CD4-positive, alpha-beta T cell treated with Interleukin-17A for 1 hour (primary cell): ENCODE measurements around the gene RALGAPA1.
"Not testable (repeated sequence)": the region's sequence is repeated elsewhere in the genome, so short reads cannot be mapped to it uniquely, and the experiment has no call there.

Experiments
- DNase-seq: peaks from one replicate; pipeline ENCODE4 v3.0.0-alpha.2; 2020

Gene RALGAPA1

DNA sequence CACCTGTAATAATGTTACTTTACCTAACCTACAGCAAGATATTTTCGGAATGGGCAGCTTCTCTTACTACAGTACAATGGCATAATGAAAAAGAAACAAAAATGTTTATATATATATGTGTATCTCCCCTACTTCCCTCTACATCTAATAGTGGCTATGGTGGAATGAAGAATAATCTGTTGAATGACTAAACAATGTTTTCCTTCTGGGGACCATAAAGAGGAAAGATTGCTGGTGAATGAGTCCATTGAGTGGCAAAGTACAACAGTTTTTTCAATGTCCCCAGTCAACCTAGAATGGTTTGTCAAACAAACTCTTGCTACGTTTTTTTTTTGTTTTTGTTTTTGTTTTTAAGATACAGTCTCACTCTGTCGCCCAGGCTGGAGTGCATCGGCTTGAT, 47.2 kb downstream of the RALGAPA1 start:
- DNase-seq, result no peak

DNA sequence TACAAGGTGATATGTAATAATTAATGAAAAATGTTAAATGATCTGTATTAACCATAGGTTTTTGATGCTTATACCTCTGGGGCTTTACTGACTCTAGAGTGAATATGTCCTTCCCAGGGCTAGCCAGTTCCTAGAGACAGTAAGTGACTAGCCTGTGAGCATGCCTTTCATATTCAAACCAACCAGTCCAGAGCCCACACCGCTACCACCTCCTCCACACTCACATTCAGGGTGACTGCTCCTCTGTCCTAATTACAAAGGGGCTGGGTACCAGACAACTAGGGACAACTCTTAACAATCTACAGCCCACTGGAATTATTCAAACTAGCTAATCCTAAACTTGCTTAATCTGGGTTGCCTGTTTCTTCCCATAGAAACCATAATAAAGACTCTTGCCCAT, 49.0 kb downstream of the RALGAPA1 start:
- DNase-seq, result no peak

DNA sequence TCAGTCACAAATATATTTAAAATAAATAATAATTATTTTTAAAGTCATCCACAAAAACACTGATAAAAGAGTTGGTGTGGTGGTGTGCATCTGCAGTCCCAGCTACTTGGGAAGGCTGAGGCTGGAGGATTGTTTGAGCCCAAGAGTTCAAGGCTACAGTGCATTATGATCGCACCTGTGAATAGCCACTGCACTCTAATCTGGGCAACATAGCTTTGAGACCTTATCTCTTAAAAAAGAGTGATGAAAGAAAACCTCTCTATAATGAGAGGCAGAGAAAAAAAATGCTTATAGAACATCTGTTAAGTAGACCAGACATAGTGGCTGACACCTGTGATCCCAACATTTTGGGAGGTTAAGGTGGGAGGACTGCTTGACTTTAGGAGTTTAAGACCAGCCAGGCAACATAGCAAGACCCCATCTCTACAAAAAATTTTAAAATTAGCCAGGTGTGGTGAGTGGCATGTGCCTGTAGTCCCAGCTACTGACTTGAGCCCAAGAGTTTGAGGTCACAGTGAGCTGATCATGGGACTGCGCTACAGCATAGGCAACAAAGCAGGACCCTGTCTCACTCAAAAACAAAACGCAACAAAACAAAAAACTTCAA, 50.5 kb downstream of the RALGAPA1 start:
- no peak for DNase-seq

DNA sequence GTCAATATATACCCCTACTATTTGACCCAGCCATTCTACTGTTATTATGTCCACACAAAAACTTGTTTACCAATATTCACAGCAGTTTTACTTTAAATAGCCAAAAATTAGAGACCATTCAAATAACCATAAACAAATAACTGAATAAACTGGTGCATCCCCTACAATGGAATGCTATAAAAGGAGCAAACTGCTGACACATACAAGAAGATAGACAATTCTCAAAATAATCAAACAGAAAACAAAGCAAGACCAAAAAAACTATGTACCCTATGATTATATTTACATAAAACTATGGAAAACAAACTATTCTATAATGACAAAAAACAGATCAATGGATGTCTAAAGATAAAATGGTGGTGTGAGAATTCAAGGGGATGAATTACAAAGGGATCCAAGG, 54.4 kb downstream of the RALGAPA1 start:
- no peak for DNase-seq

DNA sequence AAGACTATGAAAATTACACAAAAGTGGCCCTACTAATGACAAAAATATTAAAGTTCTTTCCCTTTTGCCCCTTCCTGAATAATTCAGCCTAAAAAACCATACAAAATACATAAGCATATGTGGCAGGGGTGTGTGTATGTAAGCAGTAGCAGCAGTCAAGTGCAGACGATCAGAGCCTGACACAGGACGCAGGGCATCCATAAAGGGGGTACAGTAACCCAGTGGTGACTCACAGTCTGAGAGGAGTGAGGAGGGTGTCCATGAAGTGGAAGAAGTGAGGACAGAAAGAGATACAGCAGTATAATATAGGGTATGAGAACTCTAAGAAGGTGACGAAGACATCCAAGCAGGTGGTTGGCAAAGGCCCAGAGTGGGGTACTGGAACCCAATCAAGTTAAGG, 56.7 kb downstream of the RALGAPA1 start:
- no peak for DNase-seq

DNA sequence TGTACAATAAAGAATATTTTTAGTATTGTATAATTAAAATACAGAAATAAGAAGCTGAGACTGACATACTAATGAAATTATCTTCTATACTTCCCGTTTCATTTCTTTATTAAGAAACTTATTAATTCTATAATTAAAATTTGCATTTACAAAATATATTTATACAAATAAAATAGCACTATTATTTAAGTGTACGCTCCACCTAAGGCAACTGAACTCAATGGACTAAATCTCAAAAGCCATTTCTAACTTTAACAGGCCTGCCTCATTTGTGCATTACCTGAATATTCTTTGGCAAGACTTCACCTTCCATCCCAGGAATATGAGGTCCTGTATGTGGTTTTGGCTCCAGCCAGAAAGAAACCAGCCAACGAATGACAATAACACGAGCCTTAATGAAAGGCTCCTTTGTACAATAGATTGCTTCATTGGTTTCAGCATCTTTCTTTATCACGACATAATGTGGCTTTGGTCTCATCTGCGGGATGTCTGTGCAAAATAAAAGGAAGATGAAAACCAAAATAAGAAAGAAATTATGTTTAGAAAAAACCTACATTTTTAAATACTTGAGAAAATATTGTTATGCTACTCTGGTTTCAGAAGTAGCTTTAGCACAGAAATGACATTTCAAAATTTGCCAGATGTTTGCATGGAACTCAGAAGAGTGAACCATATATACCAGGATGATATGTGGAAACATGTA, 58.7 kb downstream of the RALGAPA1 start:
- DNase-seq, result no peak

DNA sequence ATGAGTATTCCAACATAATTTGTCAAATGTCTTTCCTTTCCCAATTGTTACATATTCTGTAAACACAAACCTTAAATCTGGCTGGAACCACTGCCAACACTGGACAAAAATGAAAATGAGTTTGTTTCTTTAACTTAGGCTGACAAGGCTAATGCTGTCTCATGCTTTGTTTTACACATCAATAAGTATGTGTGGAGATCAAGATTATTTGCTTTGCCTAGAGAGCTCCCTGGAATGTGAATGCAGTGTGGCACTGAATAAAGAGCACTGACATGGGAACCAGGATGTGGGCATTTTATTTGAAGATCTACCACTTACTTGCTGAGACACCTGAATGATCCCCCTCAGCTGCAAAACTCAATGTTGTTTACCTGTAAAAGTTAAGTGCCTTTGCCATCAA, 61.7 kb downstream of the RALGAPA1 start:
- DNase-seq, result no peak

DNA sequence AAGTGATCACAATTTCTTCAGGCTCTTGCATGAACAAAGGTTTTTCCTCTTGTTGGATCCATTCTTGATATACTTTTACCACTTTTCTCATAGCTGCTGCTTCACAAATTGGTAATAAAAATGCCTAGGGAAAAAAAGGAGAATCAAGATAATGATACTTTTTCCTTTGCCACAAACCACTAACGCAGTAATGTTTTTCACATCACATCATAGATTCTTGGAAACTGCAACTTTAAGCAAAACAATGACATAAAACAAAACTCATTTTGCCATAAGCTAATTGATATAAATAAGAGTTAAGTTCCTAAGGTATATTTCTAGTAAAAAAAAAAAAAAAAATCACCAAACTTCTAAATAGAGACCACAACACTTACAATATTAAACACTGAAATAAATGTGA, 66.7 kb downstream of the RALGAPA1 start:
- no peak for DNase-seq

DNA sequence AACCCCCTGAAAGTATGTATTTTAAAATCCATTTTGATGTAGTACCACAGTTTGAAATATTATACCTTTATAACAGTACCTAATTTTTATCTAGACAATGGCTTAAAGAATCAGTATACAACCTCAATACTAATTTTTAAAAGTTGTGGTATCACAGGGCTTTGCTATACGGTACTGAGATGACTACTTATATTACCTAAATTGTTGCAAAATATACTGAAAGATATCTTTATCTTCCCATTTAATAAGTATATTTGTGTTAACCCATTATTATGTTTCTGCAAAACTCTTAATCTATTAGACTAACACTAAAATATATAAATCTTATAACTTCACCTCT, 67.1 kb downstream of the RALGAPA1 start:
- DNase-seq, result no peak

DNA sequence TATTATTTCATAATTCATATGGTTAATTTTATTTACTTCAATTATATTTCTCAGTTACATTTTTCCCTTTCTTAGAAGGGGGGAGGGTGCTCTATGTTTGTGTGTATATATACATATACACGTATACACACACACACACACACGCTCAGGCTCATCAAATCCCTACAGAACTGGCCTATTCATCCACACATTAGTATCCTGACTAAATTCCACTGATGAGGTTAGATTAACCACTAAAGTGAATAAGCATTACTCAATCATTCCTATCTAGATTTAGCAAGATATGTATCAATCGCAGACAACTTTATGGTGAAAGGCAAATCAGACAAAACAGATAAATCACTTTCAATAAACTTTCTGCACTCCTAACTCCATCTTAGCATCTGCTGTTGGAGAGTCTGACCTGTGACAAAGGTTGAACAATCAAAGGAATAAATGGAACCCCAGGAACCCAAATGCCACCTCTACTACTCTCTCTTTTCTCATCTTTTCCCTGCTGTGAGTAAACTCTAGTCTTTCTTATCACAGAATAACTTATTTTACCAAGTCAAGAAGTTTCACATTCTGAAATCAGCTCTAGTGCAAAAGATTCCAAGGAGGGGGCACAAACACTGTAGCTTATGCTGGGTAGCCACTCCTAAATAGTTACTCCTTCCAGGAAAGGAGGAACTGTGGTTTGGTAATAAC, 67.6 kb downstream of the RALGAPA1 start:
- no peak for DNase-seq

DNA sequence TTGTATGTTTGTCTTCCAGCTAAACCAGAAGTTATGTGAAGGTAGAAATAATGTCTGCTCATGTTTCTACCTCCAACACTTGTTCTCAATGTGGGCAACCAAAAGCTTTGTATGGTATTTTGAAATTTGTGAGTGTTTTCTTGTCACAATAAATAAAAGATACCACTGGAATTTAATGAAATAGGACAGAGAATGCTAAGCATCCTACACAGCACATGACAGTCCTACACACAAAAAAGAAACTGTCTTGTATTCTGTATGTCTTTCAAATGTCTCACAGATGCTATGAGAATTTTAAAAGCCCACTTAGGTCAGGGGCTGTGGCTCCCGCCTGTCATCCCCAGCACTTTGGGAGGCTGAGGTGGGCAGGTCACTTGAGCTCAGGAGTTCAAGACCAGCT, 68.9 kb downstream of the RALGAPA1 start:
- DNase-seq, result no peak

DNA sequence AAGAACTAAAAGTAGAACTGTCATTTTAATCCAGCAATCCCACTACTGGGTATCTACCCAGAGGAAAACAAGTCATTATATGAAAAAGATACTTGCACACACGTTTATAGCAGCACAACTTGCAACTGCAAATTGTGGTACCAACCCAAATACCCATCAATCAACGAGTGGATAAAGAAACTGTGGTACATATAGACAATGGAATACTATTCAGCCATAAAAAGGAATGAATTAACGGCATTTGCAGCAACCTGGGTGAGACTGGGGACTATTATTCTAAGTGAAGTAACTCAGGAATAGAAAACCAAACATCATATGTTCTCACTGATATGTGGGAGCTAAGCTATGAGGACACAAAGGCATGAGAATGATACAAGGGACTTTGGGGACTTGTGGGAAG, 73.9 kb downstream of the RALGAPA1 start:
- DNase-seq, result not testable (repeated sequence)

DNA sequence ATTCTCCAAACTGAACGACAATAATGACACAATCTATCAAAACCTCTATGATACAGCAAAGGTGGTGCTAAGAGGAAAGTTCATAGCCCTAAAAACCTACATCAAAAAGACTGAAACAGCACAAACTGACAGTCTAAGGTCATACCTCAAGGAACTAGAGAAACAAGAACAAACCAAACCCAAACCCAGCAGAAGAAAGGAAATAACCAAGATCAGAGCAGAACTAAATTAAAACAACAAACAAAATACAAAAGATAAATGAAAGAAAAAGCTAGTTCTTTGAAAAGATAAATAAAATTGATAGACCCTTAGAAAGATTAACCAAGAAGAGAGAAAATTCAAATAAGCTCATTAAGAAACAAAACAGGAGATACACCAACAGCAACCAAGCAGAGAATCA, 75.6 kb downstream of the RALGAPA1 start:
- not testable (repeated sequence) for DNase-seq

DNA sequence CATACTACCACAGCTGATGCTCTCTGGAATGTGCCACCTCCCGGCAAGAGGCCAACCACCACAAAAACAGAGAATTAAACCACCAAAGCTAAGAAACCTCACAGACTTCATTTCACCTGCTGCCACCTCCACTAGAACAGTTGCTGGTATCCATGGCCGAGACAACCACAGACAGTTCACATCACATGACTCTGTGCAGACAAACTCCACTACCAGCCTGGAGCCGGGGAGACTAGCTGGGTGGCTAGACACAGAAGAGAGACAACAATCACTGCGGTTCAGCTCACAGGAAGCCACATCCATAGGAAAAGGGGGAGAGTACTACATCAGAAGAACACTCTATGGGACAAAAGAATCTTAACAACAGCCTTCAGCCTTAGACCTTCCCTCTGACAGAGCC, 78.2 kb downstream of the RALGAPA1 start:
- DNase-seq, result no peak

DNA sequence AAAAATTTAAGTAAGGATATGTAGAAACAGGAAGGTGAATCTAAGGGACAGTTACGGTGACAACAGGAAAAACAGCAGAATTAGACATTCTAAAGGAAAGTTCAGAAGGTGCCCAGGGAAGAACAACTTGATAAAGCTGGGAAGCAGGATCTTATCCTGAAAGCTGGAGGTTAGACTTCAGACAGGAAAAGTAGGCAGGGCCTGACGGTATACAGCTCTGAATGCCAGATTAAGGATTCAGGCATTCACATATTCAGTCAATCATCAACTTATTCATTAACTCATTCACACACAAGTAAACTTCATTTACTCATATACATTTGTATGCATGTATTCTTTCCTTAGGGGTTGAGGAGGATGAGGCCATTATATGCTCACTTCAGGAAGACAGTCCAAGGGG, 81.3 kb downstream of the RALGAPA1 start:
- no peak for DNase-seq

DNA sequence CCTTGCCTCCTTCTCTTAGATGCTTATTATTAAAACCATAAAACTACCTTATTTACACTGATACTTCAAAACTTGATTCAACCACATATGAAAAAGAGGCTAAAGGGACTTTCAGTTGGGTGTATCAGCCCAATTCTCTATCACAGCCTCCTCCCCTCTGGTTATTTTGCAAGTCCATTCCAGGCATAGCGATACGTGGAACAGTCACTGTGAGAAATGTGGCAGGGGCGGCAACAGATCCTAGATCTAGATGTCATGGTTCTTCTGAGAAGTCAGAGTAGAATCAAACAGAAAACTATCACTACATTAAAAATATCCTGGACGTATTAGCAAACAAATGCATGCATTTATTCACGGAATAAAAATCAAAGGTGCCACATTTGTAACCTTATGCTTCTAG, 83.2 kb downstream of the RALGAPA1 start:
- no peak for DNase-seq

DNA sequence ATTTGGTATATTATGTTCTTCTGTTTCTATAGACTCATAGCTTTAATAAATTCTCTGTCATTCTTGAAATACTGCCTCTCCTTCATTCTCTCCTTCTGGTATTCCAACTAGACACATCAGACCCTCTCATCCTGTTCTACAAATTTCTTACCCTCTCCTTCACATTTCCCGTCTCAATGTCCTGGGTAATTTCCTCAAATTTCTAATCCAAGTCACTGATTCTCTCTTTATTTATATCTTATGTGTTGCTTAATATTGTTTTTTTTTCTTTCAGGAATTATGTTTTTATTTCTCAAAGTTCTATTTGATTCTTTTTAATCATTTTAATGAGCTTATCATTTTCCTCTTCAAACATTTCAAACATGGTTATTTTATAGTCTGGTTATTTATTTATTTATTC, 94.0 kb downstream of the RALGAPA1 start:
- no peak for DNase-seq

DNA sequence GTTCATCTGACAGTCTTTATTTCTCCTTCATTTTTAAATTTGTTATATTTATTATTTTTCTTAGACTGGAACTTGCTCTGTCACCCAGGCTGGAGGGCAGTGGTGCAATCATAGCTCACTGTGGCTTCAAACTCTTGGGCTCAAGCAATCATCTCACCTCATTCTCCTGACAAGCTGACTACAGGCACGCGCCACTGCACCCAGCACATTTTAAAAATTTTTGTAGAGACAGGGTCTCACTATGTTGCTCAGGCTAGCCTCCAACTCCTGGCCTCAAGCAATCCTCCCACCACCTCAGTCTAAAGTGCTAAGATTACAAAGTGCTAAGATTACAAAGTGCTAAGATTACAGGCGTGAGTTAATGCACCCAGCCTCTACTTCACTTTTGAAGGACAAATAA, 96.6 kb downstream of the RALGAPA1 start:
- no peak for DNase-seq

DNA sequence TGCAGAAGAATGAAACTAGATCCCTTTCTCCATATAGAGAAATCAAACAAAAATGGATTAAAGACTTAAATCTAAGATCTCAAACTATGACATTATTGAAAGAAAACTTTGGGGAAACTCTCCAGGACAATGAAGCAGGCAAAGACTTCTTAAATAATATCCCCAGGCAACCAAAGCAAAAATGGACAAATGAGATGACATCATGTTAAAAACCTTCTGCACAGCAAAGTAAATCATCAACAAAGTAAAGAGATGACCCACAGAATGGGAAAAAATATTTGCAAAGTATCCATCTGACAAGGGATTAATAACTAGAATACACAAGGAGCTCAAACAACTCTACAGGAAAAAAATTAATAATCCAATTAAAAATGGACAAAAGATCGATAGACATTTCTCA, 101.0 kb downstream of the RALGAPA1 start:
- no peak for DNase-seq

DNA sequence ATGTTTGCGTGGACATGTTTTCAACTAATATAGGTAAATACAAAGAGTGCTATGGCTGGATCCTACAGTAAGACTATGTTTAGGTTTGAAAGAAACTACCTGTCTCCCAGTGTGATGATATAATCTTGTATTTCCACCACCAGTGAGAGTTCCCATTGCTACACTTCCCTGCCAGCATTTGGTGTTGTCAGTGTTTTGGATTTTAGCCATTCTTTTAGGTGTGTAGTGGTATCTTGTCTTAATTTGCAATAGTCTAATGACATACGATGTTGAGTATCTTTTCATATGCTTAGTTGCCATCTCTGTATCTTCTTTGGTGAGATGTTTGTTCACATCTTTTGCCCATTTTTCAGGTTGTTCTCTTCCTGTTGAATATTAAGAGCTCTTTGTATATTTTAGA, 103.5 kb downstream of the RALGAPA1 start:
- DNase-seq, result no peak

DNA sequence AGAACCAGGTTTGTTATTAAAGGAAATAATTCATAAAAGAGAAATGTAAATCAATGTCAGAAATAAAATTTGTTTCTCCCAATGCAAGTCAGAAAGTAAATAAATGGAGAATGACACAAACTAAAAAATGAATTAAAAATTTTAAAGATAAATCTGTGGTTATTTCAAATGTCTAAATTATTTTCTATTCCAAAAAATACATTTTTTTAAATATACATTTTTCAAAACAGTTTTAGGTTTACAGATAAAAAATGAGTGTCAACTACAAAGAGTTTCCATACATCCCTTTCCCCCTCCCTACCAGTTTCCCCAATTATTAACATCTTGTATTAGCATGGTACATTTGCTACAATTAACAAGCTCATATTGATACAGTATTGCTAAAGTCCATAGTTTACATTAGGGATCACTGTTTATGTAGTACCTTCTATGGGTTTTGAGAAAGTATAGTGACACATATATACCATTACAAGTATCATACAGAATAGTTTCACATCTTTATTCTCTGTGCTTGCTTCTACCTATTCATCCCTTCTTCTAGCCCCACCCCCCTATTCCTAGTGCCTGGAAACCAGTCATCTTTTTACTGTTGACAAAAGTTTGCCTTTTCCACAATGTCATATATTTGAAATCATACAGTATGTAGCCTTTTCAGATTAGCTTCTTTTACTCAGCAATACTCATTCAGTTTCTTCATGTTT, 104.2 kb downstream of the RALGAPA1 start:
- DNase-seq, result no peak

DNA sequence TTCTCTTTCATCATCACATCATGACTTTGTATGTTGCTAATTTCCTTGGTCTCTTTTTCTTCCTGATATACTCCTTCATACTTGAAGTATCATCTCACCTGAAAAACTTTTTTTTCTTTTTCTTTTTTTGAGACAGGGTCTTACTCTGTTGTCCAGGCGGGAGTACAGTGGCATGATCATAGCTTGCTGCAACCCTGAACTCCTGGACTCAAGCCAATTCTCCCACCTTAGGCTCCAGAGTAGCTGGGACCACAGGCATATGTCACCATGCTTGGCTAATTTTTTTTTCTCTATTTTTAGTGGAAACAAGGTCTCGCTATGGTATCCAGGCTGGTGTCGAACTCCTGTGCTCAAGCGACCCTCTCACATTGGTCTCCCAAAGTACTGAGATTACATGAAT, 107.6 kb downstream of the RALGAPA1 start:
- DNase-seq, result no peak

DNA sequence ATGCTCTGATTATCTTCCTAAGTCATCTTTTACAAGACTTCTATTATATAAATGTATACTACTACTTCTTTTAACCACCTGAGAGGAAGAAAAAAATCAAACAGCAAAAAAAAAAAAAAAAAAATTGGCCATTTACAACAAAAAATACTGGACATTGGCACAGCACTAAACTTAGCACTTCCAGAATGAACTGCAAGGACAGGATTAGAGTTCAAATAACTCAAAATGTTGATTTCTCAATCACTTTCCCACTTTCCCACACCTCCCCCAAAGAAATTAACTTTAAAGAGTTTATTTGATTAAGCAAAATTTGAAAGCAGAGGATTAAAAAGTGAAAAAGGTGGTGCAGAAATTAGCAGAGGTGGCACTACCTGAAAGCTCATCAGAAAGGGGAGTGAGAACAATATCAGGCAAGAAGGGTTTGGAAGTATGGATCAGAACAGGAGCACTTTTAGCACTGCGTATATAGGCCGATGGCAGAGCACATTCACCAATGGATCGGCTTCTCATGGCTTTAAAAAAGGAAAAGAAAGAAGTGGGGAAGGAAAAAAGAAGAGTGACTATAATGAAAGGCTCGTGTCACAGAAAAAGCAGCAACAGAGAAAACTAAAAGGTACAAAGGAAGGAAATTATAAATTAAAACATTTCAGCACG, 109.2 kb downstream of the RALGAPA1 start:
- no peak for DNase-seq

DNA sequence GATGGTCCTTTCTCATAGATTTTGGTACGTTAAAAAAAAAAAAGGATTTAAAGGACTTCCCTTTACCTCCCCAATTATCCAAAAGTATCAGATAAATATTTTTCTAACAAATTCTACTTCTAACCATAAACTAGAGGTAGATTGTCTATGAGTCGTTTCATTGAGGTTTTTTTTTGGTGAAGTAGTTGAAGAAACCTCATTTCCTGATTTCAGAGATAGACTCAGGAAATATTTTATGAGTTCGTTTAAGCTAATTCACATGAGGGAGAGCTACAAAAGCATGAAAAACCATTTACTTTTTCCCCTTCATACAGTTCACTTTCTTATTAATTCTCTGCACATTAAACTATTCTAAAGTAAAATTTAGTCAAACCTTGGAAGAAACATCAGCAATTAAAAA, 112.5 kb downstream of the RALGAPA1 start:
- DNase-seq, result no peak
